GM23338 (cell line): Measurements from ENCODE around the gene ACAP1. TPM values are rescaled to one million over a fixed set of nuclear protein-coding genes. Genes with fewer than 3 reads are reported as not detected.

Source experiments
- ATAC-seq: fragments of 200-7000 bp; cut with Tn5 transposase; 3 replicates; pipeline ENCODE4 v1.9.1; 2020
- DNase-seq: peaks from one replicate; pipeline ENCODE4 v3.0.0-alpha.2; 2015; ENCODE audit warnings: low spot score
- H2AFZ ChIP-seq: fragments of 200-600 bp; sonication (generic); 2 replicates; pipeline ENCODE4 v1.8.0; 2016; ENCODE audit warnings: antibody characterized with exemption, mild to moderate bottlenecking, moderate library complexity
- H3F3A ChIP-seq: fragments of 200-600 bp; sonication (generic); replicated peaks from 2 replicates; pipeline ENCODE4 v1.8.0; 2017; ENCODE audit warnings: antibody characterized with exemption, mixed run types, low read depth
- H3K27ac ChIP-seq: fragments of 200-600 bp; sonication (generic); 2 replicates; pipeline ENCODE4 v1.6.1; 2016; ENCODE audit warnings: low read depth
- H3K27me3 ChIP-seq: fragments of 200-600 bp; sonication (generic); 2 replicates; pipeline ENCODE4 v1.8.0; 2016; ENCODE audit warnings: mild to moderate bottlenecking, mixed run types, moderate library complexity; ENCODE audit not compliant: insufficient read depth
- H3K36me3 ChIP-seq: fragments of 200-600 bp; sonication (generic); 2 replicates; pipeline ENCODE4 v1.8.0; 2016; ENCODE audit warnings: mild to moderate bottlenecking; ENCODE audit not compliant: insufficient read depth
- H3K4me1 ChIP-seq: fragments of 200-600 bp; sonication (generic); 2 replicates; pipeline ENCODE4 v1.8.0; 2016; ENCODE audit warnings: mild to moderate bottlenecking, moderate library complexity; ENCODE audit not compliant: insufficient read depth
- H3K4me2 ChIP-seq: fragments of 200-600 bp; sonication (generic); 2 replicates; pipeline ENCODE4 v1.7.1; 2017; ENCODE audit warnings: mixed run types
- H3K4me3 ChIP-seq: fragments of 200-600 bp; sonication (generic); 2 replicates; pipeline ENCODE4 v1.6.1; 2016; ENCODE audit warnings: mixed run types
- H3K79me2 ChIP-seq: fragments of 200-600 bp; sonication (generic); replicated peaks from 2 replicates; pipeline ENCODE4 v1.8.0; 2017; ENCODE audit warnings: mild to moderate bottlenecking; ENCODE audit not compliant: insufficient read depth
- H3K9me2 ChIP-seq: fragments of 200-600 bp; sonication (generic); 2 replicates; pipeline ENCODE4 v1.8.0; 2017; ENCODE audit not compliant: insufficient read depth
- H4K20me1 ChIP-seq: fragments of 200-600 bp; sonication (generic); replicated peaks from 2 replicates; pipeline ENCODE4 v1.8.0; 2017; ENCODE audit warnings: mild to moderate bottlenecking; ENCODE audit not compliant: insufficient read depth
- H3K27ac Mint-ChIP-seq: 2 replicates; pipeline ENCODE4 v1.8.0; 2020; ENCODE audit warnings: inconsistent platforms, mild to moderate bottlenecking, moderate library complexity, mixed read lengths
- H3K27me3 Mint-ChIP-seq: 3 replicates; pipeline ENCODE4 v1.8.0; 2022; ENCODE audit warnings: low read depth, mild to moderate bottlenecking, moderate library complexity, mixed read lengths, inconsistent platforms; ENCODE audit not compliant: insufficient read depth, poor library complexity
- H3K36me3 Mint-ChIP-seq: 3 replicates; pipeline ENCODE4 v1.8.0; 2021; ENCODE audit warnings: low read depth, mild to moderate bottlenecking, inconsistent platforms, moderate library complexity, mixed read lengths
- H3K4me1 Mint-ChIP-seq: 3 replicates; pipeline ENCODE4 v1.8.0; 2020; ENCODE audit warnings: mild to moderate bottlenecking, inconsistent platforms, mixed read lengths
- H3K4me3 Mint-ChIP-seq: 3 replicates; pipeline ENCODE4 v1.8.0; 2021; ENCODE audit warnings: moderate library complexity, mild to moderate bottlenecking, inconsistent platforms, mixed read lengths
- H3K9me3 Mint-ChIP-seq: 3 replicates; pipeline ENCODE4 v1.8.0; 2020; ENCODE audit warnings: moderate library complexity, mild to moderate bottlenecking, inconsistent platforms, mixed read lengths
- POLR2AphosphoS5 ChIP-seq: IDR thresholded peaks from 2 replicates; pipeline ENCODE4 v1.6.1; 2016; ENCODE audit warnings: antibody characterized with exemption, low read depth
- ZNF114 ChIP-seq: fragments of 250-450 bp; sonication (Bioruptor Pico); IDR thresholded peaks from 2 replicates; pipeline ENCODE4 v1.5.0; 2020; ENCODE audit warnings: mild to moderate bottlenecking, moderate library complexity
- polyA plus RNA-seq: library from polyadenylated mRNA; unstranded; fragments of >200 nt; fragmentation: Nextera tagmentation; extraction: Ambion mirVana; gene quantifications from 2 replicates; pipeline ENCODE4 v1.2.1, GENCODE V29; 2016
- total RNA-seq: library from RNA; depleted of rRNA; stranded (reverse); fragments of >200 nt; shearing (Covaris generic); gene quantifications from 2 replicates; pipeline ENCODE4 v1.2.3, GENCODE V29; 2014
- TF ChIP-seq, protein P1 (sequence below): IDR thresholded peaks from one replicate; pipeline ENCODE4 v1.6.1; 2018; ENCODE audit warnings: antibody characterized with exemption; ENCODE audit not compliant: unreplicated experiment
- TF ChIP-seq, protein P2 (sequence below), 2 experiments: fragments of 200-600 bp in 1 of 2; sonication (generic) in 1 of 2; conservative IDR thresholded peaks; 2 replicates each; pipeline versions ENCODE4 v1.5.1 to v1.6.1; 2016 to 2017; ENCODE audit warnings: antibody characterized with exemption in 2 of 2, low read depth in 2 of 2, mild to moderate bottlenecking in 2 of 2, moderate library complexity in 1 of 2

ACAP1 gene
- total and polyA plus RNA-seq, 2 experiments from 2014 or later = 30.7 to 40.1 TPM

DNA sequence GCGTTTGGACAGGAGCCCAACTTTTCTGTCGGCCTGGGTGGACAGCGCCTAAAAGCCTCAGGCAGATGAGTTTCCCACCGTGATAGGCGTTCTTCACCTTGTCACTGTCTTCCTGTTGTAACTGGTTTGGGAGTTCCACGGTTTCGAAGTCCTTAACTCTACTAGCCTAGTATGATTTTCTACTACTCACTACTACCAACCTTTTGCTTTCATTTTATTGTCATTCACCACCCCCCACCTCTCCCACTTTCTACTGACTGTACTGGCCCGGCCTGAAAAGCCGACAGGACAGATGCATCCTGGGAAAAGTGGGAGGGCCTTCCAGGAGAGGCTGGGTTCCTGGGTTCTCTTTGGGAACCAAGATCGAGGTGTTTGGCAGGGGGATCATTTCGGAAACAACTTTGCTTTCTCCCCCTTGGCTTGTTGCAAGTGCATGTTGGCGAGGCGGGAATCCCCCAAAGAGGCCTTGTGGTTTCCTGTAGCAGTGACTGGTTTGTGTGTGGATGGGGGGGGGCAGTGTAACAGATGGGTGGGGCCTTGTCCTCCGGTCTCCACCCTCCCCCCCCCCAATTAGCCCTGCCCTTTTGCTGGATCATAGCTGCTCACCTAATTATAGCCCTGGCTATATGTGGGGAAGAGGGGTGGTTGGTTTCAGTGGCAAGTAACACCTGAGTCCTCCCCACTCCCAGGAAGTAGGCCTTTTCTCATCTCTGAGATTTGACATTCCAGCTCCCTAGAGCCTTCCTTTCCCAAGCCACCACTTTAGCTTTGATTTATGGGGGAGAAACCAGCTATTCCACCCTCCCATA is 27.5 kb upstream of the ACAP1 start:
- H3K9me3 Mint-ChIP-seq = peaks cover 9% of the 10 kb centered on the region; the same call in 2 of the 3 replicates
- ATAC-seq = peak; percentile 33
- H2AFZ ChIP-seq = no peak overlapping the region
- peak overlapping the region; percentile 98 for H3K4me3 ChIP-seq
- peaks cover 21% of the 10 kb centered on the region; the same call in 1 of the 2 replicates for H3K4me1 ChIP-seq
- DNase-seq = peak; percentile 91
- peaks cover 46% of the 10 kb centered on the region for H3K4me1 Mint-ChIP-seq
- H3K4me3 Mint-ChIP-seq = peak overlapping the region; percentile 98
- H3K79me2 ChIP-seq = peaks cover 37% of the 10 kb centered on the region
- H3K27ac ChIP-seq = peak overlapping the region; percentile 99
- H3K27ac Mint-ChIP-seq = peak overlapping the region; percentile 99
- peak; percentile 53 for TF ChIP-seq POLR2AphosphoS5
- TF ChIP-seq, protein P1, sequence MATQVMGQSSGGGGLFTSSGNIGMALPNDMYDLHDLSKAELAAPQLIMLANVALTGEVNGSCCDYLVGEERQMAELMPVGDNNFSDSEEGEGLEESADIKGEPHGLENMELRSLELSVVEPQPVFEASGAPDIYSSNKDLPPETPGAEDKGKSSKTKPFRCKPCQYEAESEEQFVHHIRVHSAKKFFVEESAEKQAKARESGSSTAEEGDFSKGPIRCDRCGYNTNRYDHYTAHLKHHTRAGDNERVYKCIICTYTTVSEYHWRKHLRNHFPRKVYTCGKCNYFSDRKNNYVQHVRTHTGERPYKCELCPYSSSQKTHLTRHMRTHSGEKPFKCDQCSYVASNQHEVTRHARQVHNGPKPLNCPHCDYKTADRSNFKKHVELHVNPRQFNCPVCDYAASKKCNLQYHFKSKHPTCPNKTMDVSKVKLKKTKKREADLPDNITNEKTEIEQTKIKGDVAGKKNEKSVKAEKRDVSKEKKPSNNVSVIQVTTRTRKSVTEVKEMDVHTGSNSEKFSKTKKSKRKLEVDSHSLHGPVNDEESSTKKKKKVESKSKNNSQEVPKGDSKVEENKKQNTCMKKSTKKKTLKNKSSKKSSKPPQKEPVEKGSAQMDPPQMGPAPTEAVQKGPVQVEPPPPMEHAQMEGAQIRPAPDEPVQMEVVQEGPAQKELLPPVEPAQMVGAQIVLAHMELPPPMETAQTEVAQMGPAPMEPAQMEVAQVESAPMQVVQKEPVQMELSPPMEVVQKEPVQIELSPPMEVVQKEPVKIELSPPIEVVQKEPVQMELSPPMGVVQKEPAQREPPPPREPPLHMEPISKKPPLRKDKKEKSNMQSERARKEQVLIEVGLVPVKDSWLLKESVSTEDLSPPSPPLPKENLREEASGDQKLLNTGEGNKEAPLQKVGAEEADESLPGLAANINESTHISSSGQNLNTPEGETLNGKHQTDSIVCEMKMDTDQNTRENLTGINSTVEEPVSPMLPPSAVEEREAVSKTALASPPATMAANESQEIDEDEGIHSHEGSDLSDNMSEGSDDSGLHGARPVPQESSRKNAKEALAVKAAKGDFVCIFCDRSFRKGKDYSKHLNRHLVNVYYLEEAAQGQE = no peak
- H3K4me2 ChIP-seq = peak overlapping the region; percentile 98
- H3F3A ChIP-seq = peaks cover 60% of the 10 kb centered on the region
- H3K36me3 ChIP-seq = peaks cover 34% of the 10 kb centered on the region
- peaks cover 39% of the 10 kb centered on the region for H3K27me3 Mint-ChIP-seq
- no peaks in the 10 kb centered on the region for H3K9me2 ChIP-seq
- H3K27me3 ChIP-seq = no peaks in the 10 kb centered on the region
- peaks cover 56% of the 10 kb centered on the region for H3K36me3 Mint-ChIP-seq
- peaks cover 43% of the 10 kb centered on the region for H4K20me1 ChIP-seq

DNA sequence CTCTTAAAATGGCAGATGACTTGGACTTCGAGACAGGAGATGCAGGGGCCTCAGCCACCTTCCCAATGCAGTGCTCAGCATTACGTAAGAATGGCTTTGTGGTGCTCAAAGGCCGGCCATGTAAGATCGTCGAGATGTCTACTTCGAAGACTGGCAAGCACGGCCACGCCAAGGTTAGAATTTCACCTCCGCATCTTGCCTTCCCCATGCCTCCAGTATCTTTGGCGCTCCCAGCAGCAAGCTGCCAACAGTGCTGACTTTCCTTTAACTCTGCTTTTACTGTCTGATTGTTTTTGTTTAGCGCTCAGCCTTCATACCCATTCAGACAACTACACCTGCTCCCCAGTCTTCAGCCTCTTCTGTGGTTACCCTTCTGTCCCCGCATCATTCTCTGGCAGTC is 26.7 kb upstream of the ACAP1 start:
- Histone ChIP-seq H3K79me2 (peaks cover 43% of the 10 kb centered on the region), H3K4me1 (peaks cover 27% of the 10 kb centered on the region; the same call in 1 of the 2 replicates), H3K9me2 (no peaks in the 10 kb centered on the region), H3K36me3 (peaks cover 37% of the 10 kb centered on the region), H3F3A (peaks cover 68% of the 10 kb centered on the region), H3K27me3 (no peaks in the 10 kb centered on the region), H2AFZ (no peak overlapping the region), H4K20me1 (peaks cover 45% of the 10 kb centered on the region), H3K27ac (peak overlapping the region; percentile 99), H3K4me2 (peak overlapping the region; percentile 98), H3K4me3 (peak overlapping the region; percentile 98)
- Mint-ChIP-seq H3K27ac (peak overlapping the region; percentile 66), H3K4me1 (peaks cover 53% of the 10 kb centered on the region), H3K9me3 (peaks cover 7% of the 10 kb centered on the region; the same call in 2 of the 3 replicates), H3K4me3 (peak overlapping the region; percentile 98), H3K27me3 (peaks cover 42% of the 10 kb centered on the region), H3K36me3 (peaks cover 63% of the 10 kb centered on the region)
- DNase-seq (no peak), ATAC-seq (no peak)
- TF ChIP-seq, protein P2, sequence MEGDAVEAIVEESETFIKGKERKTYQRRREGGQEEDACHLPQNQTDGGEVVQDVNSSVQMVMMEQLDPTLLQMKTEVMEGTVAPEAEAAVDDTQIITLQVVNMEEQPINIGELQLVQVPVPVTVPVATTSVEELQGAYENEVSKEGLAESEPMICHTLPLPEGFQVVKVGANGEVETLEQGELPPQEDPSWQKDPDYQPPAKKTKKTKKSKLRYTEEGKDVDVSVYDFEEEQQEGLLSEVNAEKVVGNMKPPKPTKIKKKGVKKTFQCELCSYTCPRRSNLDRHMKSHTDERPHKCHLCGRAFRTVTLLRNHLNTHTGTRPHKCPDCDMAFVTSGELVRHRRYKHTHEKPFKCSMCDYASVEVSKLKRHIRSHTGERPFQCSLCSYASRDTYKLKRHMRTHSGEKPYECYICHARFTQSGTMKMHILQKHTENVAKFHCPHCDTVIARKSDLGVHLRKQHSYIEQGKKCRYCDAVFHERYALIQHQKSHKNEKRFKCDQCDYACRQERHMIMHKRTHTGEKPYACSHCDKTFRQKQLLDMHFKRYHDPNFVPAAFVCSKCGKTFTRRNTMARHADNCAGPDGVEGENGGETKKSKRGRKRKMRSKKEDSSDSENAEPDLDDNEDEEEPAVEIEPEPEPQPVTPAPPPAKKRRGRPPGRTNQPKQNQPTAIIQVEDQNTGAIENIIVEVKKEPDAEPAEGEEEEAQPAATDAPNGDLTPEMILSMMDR (conservative IDR thresholded peaks at IDR 0.05; ENCODE audit: low read depth in 2 of 2) = no peak
- TF ChIP-seq POLR2AphosphoS5 = peak; percentile 30; the same call in 1 of the 2 replicates
- no peak for TF ChIP-seq ZNF114 (CRISPR knock-in tag)
